Endothelial cell of umbilical vein (primary cell): ENCODE data around the gene KPNA5. TPM values are rescaled to one million over a fixed set of nuclear protein-coding genes. Genes with fewer than 3 reads are reported as not detected.

ENCODE experiments used
- BruUV-seq: library from RNA; stranded (reverse); fragments of 400-500 nt; replicated peaks from 2 replicates; lab custom pipeline; 2021; lab: Mats Ljungman, UMichigan
- CTCF ChIA-PET: fragments of 300-600, 350-600 bp; sonication (Branson Sonifier 250); formaldehyde crosslinking; loops from one replicate; lab custom pipeline; 2021; ENCODE audit warnings: antibody characterized with exemption, inconsistent platforms; lab: Charles Lee
- POLR2A ChIA-PET: fragments of 300-600, 350-600 bp; sonication (Branson Sonifier 250); formaldehyde crosslinking; loops from one replicate; lab custom pipeline; 2021; ENCODE audit warnings: antibody characterized with exemption, inconsistent platforms; lab: Charles Lee
- DNase-seq: peaks from one replicate; pipeline ENCODE4 v3.0.0-alpha.2; 2011; ENCODE audit warnings: low read depth, low spot score
- FAIRE-seq: peaks from 2 replicates; lab custom pipeline; 2011; peaks lifted over from hg19 to GRCh38; lab: Jason Lieb, UNC
- H2AFZ ChIP-seq: 2 replicates; pipeline ENCODE4 v1.6.0; 2012; ENCODE audit warnings: low read depth, low read length, control low read depth, inconsistent platforms
- H3K27ac ChIP-seq: 2 replicates; pipeline ENCODE4 v1.5.1; 2011; ENCODE audit warnings: low read depth, mild to moderate bottlenecking, control low read depth, low read length, moderate library complexity; ENCODE audit not compliant: insufficient read depth
- H3K27me3 ChIP-seq, 2 experiments: 2 replicates each; pipeline versions ENCODE4 v1.6.0 to v1.6.1; 2011; ENCODE audit warnings: low read length in 2 of 2, mixed read lengths in 1 of 2; ENCODE audit not compliant: control insufficient read depth in 2 of 2, insufficient read depth in 2 of 2
- H3K36me3 ChIP-seq, 2 experiments: 2 replicates in 1 of 2; 3 replicates in 1 of 2; pipeline ENCODE4 v1.5.1; 2011; ENCODE audit warnings: low read length in 2 of 2, mild to moderate bottlenecking in 1 of 2, moderate library complexity in 1 of 2; ENCODE audit not compliant: control insufficient read depth in 2 of 2, insufficient read depth in 2 of 2; ENCODE audit errors: extremely low read depth in 1 of 2
- H3K4me1 ChIP-seq: 3 replicates; pipeline ENCODE4 v1.5.1; 2011; ENCODE audit warnings: mild to moderate bottlenecking, low read length; ENCODE audit not compliant: control insufficient read depth, insufficient read depth; ENCODE audit errors: extremely low read depth
- H3K4me2 ChIP-seq: 2 replicates; pipeline ENCODE4 v1.6.1; 2011; ENCODE audit warnings: low read length, control low read depth, mixed read lengths; ENCODE audit not compliant: insufficient read depth
- H3K4me3 ChIP-seq, 3 experiments: fragments of 200-600 bp in 1 of 3; sonication (generic), shearing (Covaris generic) in 1 of 3; replicated peaks in 1 of 3; 2 replicates each; pipeline ENCODE4 v1.5.1; 2011 to 2016; ENCODE audit warnings: control low read depth in 3 of 3, low read length in 3 of 3, mild to moderate bottlenecking in 2 of 3, inconsistent platforms in 1 of 3, low read depth in 1 of 3, moderate library complexity in 1 of 3; ENCODE audit not compliant: insufficient read depth in 1 of 3
- H3K79me2 ChIP-seq: 2 replicates; pipeline ENCODE4 v1.6.0; 2012; ENCODE audit warnings: low read length, inconsistent platforms; ENCODE audit not compliant: control insufficient read depth, insufficient read depth
- H3K9ac ChIP-seq: replicated peaks from 2 replicates; pipeline ENCODE3; 2011; ENCODE audit warnings: low read length, control low read depth; ENCODE audit not compliant: insufficient read depth; ENCODE audit errors: extremely low read depth
- H3K9me1 ChIP-seq: replicated peaks from 3 replicates; pipeline ENCODE4 v1.6.0; 2011; ENCODE audit warnings: mild to moderate bottlenecking, low read length; ENCODE audit not compliant: control insufficient read depth, insufficient read depth; ENCODE audit errors: extremely low read depth
- H3K9me3 ChIP-seq: replicated peaks from 2 replicates; pipeline ENCODE4 v1.5.1; 2012; ENCODE audit warnings: low read length, inconsistent platforms; ENCODE audit not compliant: control insufficient read depth, insufficient read depth
- H4K20me1 ChIP-seq: replicated peaks from 2 replicates; pipeline ENCODE3; 2011; ENCODE audit warnings: mild to moderate bottlenecking, low read length; ENCODE audit not compliant: control insufficient read depth, insufficient read depth; ENCODE audit errors: extremely low read depth
- CTCF ChIP-seq, 2 donors: IDR thresholded peaks; 1 replicate in 1 of 2; 2 replicates in 1 of 2; pipeline ENCODE4 v1.5.1; 2011; ENCODE audit warnings: low read length in 2 of 2, mild to moderate bottlenecking in 2 of 2, moderate library complexity in 2 of 2, control low read depth in 1 of 2, inconsistent platforms in 1 of 2, low read depth in 1 of 2; ENCODE audit not compliant: insufficient read depth in 1 of 2; ENCODE audit errors: extremely low read depth in 1 of 2
- EZH2 ChIP-seq: IDR thresholded peaks from 2 replicates; pipeline ENCODE4 v1.6.1; 2012; ENCODE audit warnings: borderline replicate concordance, low read depth, mild to moderate bottlenecking, moderate library complexity, low read length, inconsistent platforms; ENCODE audit not compliant: severe bottlenecking
- dilution Hi-C: fragments of 300-500 bp; cut with MboI; formaldehyde crosslinking; loops from one replicate; pipeline ENCODE4 v1.15.0; 2019; ENCODE audit warnings: low sequenced_read_pairs; ENCODE audit not compliant: extremely low pct_ligation_motif_present
- intact Hi-C: fragments of 100-400 bp; cut with micrococcal nuclease; formaldehyde crosslinking; loops from one replicate; pipeline ENCODE4 v1.10.0; 2022
- polyA plus RNA-seq, 4 experiments: library from polyadenylated mRNA; depleted of rRNA in 3 of 4; stranded (reverse) in 3 of 4; unstranded in 1 of 4; fragments of >200 nt; gene quantifications; 2 replicates each; pipeline versions ENCODE4 v1.2.1 to v1.2.3, GENCODE V29; 2011 to 2012; ENCODE audit warnings: missing spikeins in 1 of 4
- total RNA-seq: library from RNA; stranded (reverse); gene quantifications from 2 replicates; pipeline ENCODE4 v1.2.3, GENCODE V29; 2021

Gene KPNA5
- total and polyA plus RNA-seq, 2 donors (not counting 3 experiments of a cell fraction or from before 2014, with no cell fraction given): 1.6 to 8.9 TPM

DNA sequence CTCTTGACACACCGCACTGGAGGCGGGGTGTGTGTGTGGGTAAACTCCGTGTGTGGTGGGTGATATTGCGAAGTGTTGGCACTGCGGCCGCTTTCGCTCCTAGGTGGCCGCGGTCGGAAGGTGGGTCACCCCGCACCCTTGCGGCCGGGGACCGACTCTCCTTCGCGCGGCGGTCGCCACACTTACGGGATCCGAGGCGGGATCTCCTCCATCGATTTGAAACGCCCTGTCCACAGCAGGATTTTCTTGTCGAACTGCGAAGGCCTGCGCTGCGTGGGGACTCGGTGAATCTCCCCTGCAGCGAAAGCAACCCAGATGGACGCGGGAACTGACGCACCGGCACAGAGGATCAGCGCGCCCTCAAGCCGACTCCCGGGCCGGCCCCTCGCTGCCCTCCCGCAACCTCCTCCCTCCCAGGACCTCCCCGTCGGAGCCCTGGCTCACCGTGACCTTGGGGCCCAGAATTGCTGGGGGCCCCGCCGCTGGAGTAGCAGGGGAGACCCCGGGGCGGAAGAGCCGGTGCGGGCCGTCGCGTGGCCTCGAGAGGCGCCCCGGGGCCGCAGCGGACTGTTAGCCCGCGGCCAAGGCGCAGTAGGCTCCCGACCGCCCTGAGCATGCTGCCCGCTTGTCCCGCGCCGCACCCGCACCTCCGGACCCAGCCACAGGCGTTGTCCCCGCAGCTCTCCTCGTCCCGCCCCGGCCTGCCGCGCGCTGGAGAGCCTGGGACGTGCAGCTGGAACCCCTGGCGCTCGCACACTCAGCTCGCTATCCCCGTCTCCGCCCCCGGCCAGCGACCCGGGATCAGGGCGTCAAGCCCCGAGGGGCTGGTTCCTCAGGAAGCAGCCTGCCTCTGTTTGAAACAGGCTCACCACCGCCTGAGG lies 84.2 kb downstream of the KPNA5 start, which contains the start of gene FAM162B:
Gene FAM162B (minus strand): TSS at position 759 of the 881 bp plus-strand sequence. CDS start 143 bp downstream, at position 616.
- peaks cover 12 to 15% of the 10 kb centered on the region in 2 experiments for H3K27me3 ChIP-seq
- peak; percentile 36 for DNase-seq

More for the DNA sequence above, 84.2 kb downstream of the KPNA5 start, which contains the start of gene FAM162B:
- dilution Hi-C loops: no loop called here
- BruUV-seq: no TSS peak
- peak; percentile 21 for FAIRE-seq
- peak within 1 kb of the TSS; percentile 93 for H3K4me2 ChIP-seq
- H3K9ac ChIP-seq: no peak within 1 kb of the TSS
- CTCF ChIA-PET: interaction anchor here (0.6 to 1.0 kb wide), 6 partner anchors 9 to 497 kb away, joined by 3 read pairs; partner anchors contain the start of gene RSPH4A
- peak within 1 kb of the TSS; percentile 97 for H2AFZ ChIP-seq
- peak within 1 kb of the TSS; percentile 42 to 60 (median 43) for H3K4me3 ChIP-seq
- no peaks in the 10 kb centered on the region for H3K9me1 ChIP-seq
- H3K27ac ChIP-seq: no peak within 1 kb of the TSS
- no peaks in the 10 kb centered on the region for H4K20me1 ChIP-seq
- TF ChIP-seq EZH2 (peak; percentile 31), CTCF (IDR thresholded peaks at IDR 0.05; ENCODE audit: extremely low read depth in 1 of 2, insufficient read depth in 1 of 2, low read depth in 1 of 2, low read length in 2 of 2) (no peak)
- intact Hi-C loops: loop anchor here (1.0 kb wide), 1 partner anchor 97 kb away; the partner anchor contains the start of gene ZUP1
- H3K9me3 ChIP-seq: no peaks in the 10 kb centered on the region
- H3K4me1 ChIP-seq: peaks cover 7% of the 10 kb centered on the region
- no peaks in the 10 kb centered on the region for H3K36me3 ChIP-seq
- no peaks in the 10 kb centered on the region for H3K79me2 ChIP-seq
- POLR2A ChIA-PET: no interaction called here
